ACC112 (cell line): ENCODE data around the gene AKT3.
"Not testable (repeated sequence)": the region's sequence is repeated elsewhere in the genome, so short reads cannot be mapped to it uniquely, and the experiment has no call there.

Experiments used
- H2AFZ ChIP-seq: fragments of 200-600 bp; sonication (generic); one replicate; pipeline ENCODE4 v1.6.0; 2017; ENCODE audit warnings: antibody characterized with exemption, low read length; ENCODE audit not compliant: unreplicated experiment
- H3K27ac ChIP-seq: fragments of 200-600 bp; sonication (generic); 2 replicates; pipeline ENCODE4 v1.5.1; 2014; ENCODE audit warnings: low read depth, mild to moderate bottlenecking, antibody characterized with exemption, low read length, moderate library complexity
- H3K27me3 ChIP-seq: fragments of 200-600 bp; sonication (generic); 2 replicates; pipeline ENCODE4 v1.6.1; 2014; ENCODE audit warnings: mild to moderate bottlenecking, antibody characterized with exemption, low read length, moderate library complexity, mixed read lengths; ENCODE audit not compliant: insufficient read depth
- H3K36me3 ChIP-seq: fragments of 200-600 bp; sonication (generic); 2 replicates; pipeline ENCODE4 v1.6.1; 2016; ENCODE audit warnings: mild to moderate bottlenecking, antibody characterized with exemption, low read length, moderate library complexity, mixed read lengths; ENCODE audit not compliant: insufficient read depth
- H3K4me1 ChIP-seq: fragments of 200-600 bp; sonication (generic); one replicate; pipeline ENCODE4 v1.6.1; 2016; ENCODE audit warnings: low read length, mixed read lengths; ENCODE audit not compliant: insufficient read depth, unreplicated experiment, control insufficient read depth
- H3K4me3 ChIP-seq: fragments of 200-600 bp; sonication (generic); 2 replicates; pipeline ENCODE4 v1.5.1; 2014; ENCODE audit warnings: mild to moderate bottlenecking, low read depth, low read length
- H3K79me2 ChIP-seq: fragments of 200-600 bp; sonication (generic); one replicate; pipeline ENCODE4 v1.6.0; 2016; ENCODE audit warnings: low read length; ENCODE audit not compliant: control insufficient read depth, unreplicated experiment, insufficient read depth

AKT3 gene

GRCh38 chr1:243807346-243807745 is 42.7 kb downstream of the AKT3 start:
- H3K36me3 ChIP-seq, H3K27ac ChIP-seq, H3K4me1 ChIP-seq, H3K27me3 ChIP-seq, H3K4me3 ChIP-seq, H2AFZ ChIP-seq: not testable (repeated sequence)
- H3K79me2 ChIP-seq = peaks cover 17% of the 10 kb centered on the region

GRCh38 chr1:243806310-243806709 is 43.7 kb downstream of the AKT3 start:
- no peak overlapping the region for H2AFZ ChIP-seq
- H3K4me1 ChIP-seq = peaks cover 5% of the 10 kb centered on the region
- no peak overlapping the region for H3K4me3 ChIP-seq
- peaks cover 24% of the 10 kb centered on the region for H3K79me2 ChIP-seq
- no peak overlapping the region for H3K27ac ChIP-seq
- no peaks in the 10 kb centered on the region for H3K36me3 ChIP-seq
- no peaks in the 10 kb centered on the region for H3K27me3 ChIP-seq

GRCh38 chr1:243802736-243803135 is 47.3 kb downstream of the AKT3 start:
- H3K27ac ChIP-seq = no peak overlapping the region
- H3K36me3 ChIP-seq = no peaks in the 10 kb centered on the region; the same call in 1 of the 2 replicates
- no peak overlapping the region for H3K4me3 ChIP-seq
- H3K4me1 ChIP-seq = peaks cover 21% of the 10 kb centered on the region
- peaks cover 26% of the 10 kb centered on the region for H3K79me2 ChIP-seq
- no peaks in the 10 kb centered on the region for H3K27me3 ChIP-seq
- H2AFZ ChIP-seq = no peak overlapping the region

GRCh38 chr1:243801378-243801777 is 48.7 kb downstream of the AKT3 start:
- Histone ChIP-seq H3K79me2 (peaks cover 31% of the 10 kb centered on the region), H3K27ac (no peak overlapping the region), H3K4me1 (peaks cover 21% of the 10 kb centered on the region), H3K36me3 (peaks cover 3% of the 10 kb centered on the region; the same call in 1 of the 2 replicates), H3K4me3 (no peak overlapping the region), H3K27me3 (no peaks in the 10 kb centered on the region), H2AFZ (no peak overlapping the region)

- Histone ChIP-seq H3K27ac (peak overlapping the region; percentile 82), H3K79me2 (peaks cover 29% of the 10 kb centered on the region), H3K27me3 (no peaks in the 10 kb centered on the region), H3K4me1 (peaks cover 21% of the 10 kb centered on the region), H3K36me3 (peaks cover 11% of the 10 kb centered on the region; the same call in 1 of the 2 replicates), H2AFZ (peak overlapping the region; percentile 59), H3K4me3 (peak overlapping the region; percentile 40; the same call in 1 of the 2 replicates)
Measured at GRCh38 chr1:243799908-243800307, 50.1 kb downstream of the AKT3 start.

- H3K4me1 ChIP-seq = peaks cover 19% of the 10 kb centered on the region
- H3K4me3 ChIP-seq = peak overlapping the region; percentile 40
- no peak overlapping the region for H2AFZ ChIP-seq
- H3K27ac ChIP-seq = peak overlapping the region; percentile 82
- peaks cover 28% of the 10 kb centered on the region for H3K79me2 ChIP-seq
- H3K36me3 ChIP-seq = peaks cover 11% of the 10 kb centered on the region; the same call in 1 of the 2 replicates
- no peaks in the 10 kb centered on the region for H3K27me3 ChIP-seq
Measured at GRCh38 chr1:243798726-243799125, 51.3 kb downstream of the AKT3 start.

- Histone ChIP-seq H2AFZ (no peak overlapping the region), H3K27me3 (no peaks in the 10 kb centered on the region), H3K79me2 (peaks cover 28% of the 10 kb centered on the region), H3K4me3 (no peak overlapping the region), H3K36me3 (peaks cover 11% of the 10 kb centered on the region; the same call in 1 of the 2 replicates), H3K27ac (no peak overlapping the region), H3K4me1 (peaks cover 33% of the 10 kb centered on the region)
Measured at GRCh38 chr1:243796016-243796415, 54.0 kb downstream of the AKT3 start.

GRCh38 chr1:243793298-243793697 is 56.7 kb downstream of the AKT3 start:
- H2AFZ ChIP-seq = no peak overlapping the region
- H3K36me3 ChIP-seq = peaks cover 11% of the 10 kb centered on the region; the same call in 1 of the 2 replicates
- H3K27me3 ChIP-seq = no peaks in the 10 kb centered on the region
- H3K27ac ChIP-seq = no peak overlapping the region
- peaks cover 17% of the 10 kb centered on the region for H3K4me1 ChIP-seq
- H3K79me2 ChIP-seq = peaks cover 31% of the 10 kb centered on the region
- H3K4me3 ChIP-seq = no peak overlapping the region

- H3K79me2 ChIP-seq = peaks cover 32% of the 10 kb centered on the region
- no peak overlapping the region for H2AFZ ChIP-seq
- H3K36me3 ChIP-seq = peaks cover 11% of the 10 kb centered on the region; the same call in 1 of the 2 replicates
- H3K27me3 ChIP-seq = no peaks in the 10 kb centered on the region
- no peak overlapping the region for H3K27ac ChIP-seq
- H3K4me1 ChIP-seq = peaks cover 17% of the 10 kb centered on the region
- no peak overlapping the region for H3K4me3 ChIP-seq
Measured at GRCh38 chr1:243792891-243793290, 57.2 kb downstream of the AKT3 start.

GRCh38 chr1:243792401-243792800 is 57.6 kb downstream of the AKT3 start:
- Histone ChIP-seq H3K4me1 (peaks cover 17% of the 10 kb centered on the region), H3K4me3 (no peak overlapping the region), H3K79me2 (peaks cover 34% of the 10 kb centered on the region), H3K27ac (no peak overlapping the region), H2AFZ (no peak overlapping the region), H3K27me3 (no peaks in the 10 kb centered on the region), H3K36me3 (peaks cover 11% of the 10 kb centered on the region; the same call in 1 of the 2 replicates)

- Histone ChIP-seq H3K36me3 (peaks cover 11% of the 10 kb centered on the region; the same call in 1 of the 2 replicates), H3K4me3 (no peak overlapping the region), H3K27me3 (no peaks in the 10 kb centered on the region), H3K27ac (no peak overlapping the region; the same call in 1 of the 2 replicates), H2AFZ (no peak overlapping the region), H3K4me1 (peaks cover 17% of the 10 kb centered on the region), H3K79me2 (peaks cover 29% of the 10 kb centered on the region)
Measured at GRCh38 chr1:243791586-243792267, 58.3 kb downstream of the AKT3 start.
